HFFc6 (cell line): ENCODE measurements around the gene DGKE. TPM values are rescaled to one million over a fixed set of nuclear protein-coding genes. Genes with fewer than 3 reads are reported as not detected.
A peak's percentile ranks its signal among the peaks of the same experiment; 100 is the strongest.

ENCODE experiments used
- DNase-seq: peaks from one replicate; pipeline ENCODE4 v3.0.0-alpha.2; 2018
- H3K27ac Mint-ChIP-seq: 2 replicates; pipeline ENCODE4 v1.8.0; 2020; ENCODE audit warnings: mild to moderate bottlenecking, mixed read lengths
- H3K27me3 Mint-ChIP-seq: 2 replicates; pipeline ENCODE4 v1.8.0; 2021; ENCODE audit warnings: mild to moderate bottlenecking, moderate library complexity, mixed read lengths; ENCODE audit not compliant: insufficient read depth
- H3K36me3 Mint-ChIP-seq: 2 replicates; pipeline ENCODE4 v1.8.0; 2021; ENCODE audit warnings: low read depth, mixed read lengths
- H3K4me1 Mint-ChIP-seq: 2 replicates; pipeline ENCODE4 v1.8.0; 2020; ENCODE audit warnings: low read depth, mixed read lengths
- H3K4me3 Mint-ChIP-seq: 2 replicates; pipeline ENCODE4 v1.8.0; 2020; ENCODE audit warnings: mild to moderate bottlenecking, moderate library complexity, mixed read lengths
- H3K9me3 Mint-ChIP-seq: 2 replicates; pipeline ENCODE4 v1.8.0; 2020; ENCODE audit warnings: mild to moderate bottlenecking, mixed read lengths
- total RNA-seq, 6 experiments: library from RNA; stranded (reverse); fragmentation: NEBNext Ultra II Directional; extraction: Animal tissue kit (Norgen Biotek cat#: 25700); gene quantifications; 2 replicates in 1 of 6; 3 replicates in 5 of 6; pipeline ENCODE4 v1.2.3, GENCODE V29; 2021
- TF ChIP-seq, protein P1 (sequence below): fragments of 200-600 bp; sonication (generic); IDR thresholded peaks from 2 replicates; pipeline ENCODE4 v1.5.0; 2021; ENCODE audit warnings: antibody characterized with exemption, mild to moderate bottlenecking

DGKE gene
- total RNA-seq, 6 experiments from 2014 or later = 5.9 to 9.3 (median 7.6) TPM

DNA sequence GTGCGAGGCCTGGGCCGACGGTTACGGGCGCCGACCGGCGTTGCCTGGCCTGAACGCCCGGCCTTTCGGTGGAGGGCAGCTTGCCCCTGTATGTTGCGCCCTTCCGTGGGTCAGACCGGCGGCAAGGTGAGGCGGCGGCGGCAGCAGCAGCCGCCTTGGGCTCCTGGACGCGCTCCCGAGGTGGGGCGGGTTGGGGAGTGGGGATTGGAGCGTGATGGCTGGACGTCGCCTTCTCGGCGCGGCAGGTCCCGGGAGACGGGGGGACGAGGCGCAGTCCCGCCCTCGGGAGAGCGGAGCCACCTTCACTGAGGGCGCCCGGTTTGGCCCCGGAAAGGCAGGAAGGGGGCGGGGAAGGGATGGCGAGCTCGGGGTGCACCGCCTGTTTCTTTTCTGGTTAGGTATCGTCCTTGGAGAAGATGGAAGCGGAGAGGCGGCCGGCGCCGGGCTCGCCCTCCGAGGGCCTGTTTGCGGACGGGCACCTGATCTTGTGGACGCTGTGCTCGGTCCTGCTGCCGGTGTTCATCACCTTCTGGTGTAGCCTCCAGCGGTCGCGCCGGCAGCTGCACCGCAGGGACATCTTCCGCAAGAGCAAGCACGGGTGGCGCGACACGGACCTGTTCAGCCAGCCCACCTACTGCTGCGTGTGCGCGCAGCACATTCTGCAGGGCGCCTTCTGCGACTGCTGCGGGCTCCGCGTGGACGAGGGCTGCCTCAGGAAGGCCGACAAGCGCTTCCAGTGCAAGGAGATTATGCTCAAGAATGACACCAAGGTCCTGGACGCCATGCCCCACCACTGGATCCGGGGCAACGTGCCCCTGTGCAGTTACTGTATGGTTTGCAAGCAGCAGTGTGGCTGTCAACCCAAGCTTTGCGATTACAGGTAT lies 671 bp downstream of the DGKE start:
- DNase-seq = peak; percentile 22
- Mint-ChIP-seq H3K27ac (peak overlapping the region; percentile 66), H3K27me3 (no peaks in the 10 kb centered on the region; the same call in 1 of the 2 replicates), H3K4me3 (peak overlapping the region; percentile 91), H3K4me1 (peaks cover 65% of the 10 kb centered on the region), H3K36me3 (peaks cover 20% of the 10 kb centered on the region; the same call in 1 of the 2 replicates), H3K9me3 (no peaks in the 10 kb centered on the region)
- TF ChIP-seq, protein P1, sequence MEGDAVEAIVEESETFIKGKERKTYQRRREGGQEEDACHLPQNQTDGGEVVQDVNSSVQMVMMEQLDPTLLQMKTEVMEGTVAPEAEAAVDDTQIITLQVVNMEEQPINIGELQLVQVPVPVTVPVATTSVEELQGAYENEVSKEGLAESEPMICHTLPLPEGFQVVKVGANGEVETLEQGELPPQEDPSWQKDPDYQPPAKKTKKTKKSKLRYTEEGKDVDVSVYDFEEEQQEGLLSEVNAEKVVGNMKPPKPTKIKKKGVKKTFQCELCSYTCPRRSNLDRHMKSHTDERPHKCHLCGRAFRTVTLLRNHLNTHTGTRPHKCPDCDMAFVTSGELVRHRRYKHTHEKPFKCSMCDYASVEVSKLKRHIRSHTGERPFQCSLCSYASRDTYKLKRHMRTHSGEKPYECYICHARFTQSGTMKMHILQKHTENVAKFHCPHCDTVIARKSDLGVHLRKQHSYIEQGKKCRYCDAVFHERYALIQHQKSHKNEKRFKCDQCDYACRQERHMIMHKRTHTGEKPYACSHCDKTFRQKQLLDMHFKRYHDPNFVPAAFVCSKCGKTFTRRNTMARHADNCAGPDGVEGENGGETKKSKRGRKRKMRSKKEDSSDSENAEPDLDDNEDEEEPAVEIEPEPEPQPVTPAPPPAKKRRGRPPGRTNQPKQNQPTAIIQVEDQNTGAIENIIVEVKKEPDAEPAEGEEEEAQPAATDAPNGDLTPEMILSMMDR = 0 out of 2 replicates have a peak, but pooled peaks have one; percentile 13

DNA sequence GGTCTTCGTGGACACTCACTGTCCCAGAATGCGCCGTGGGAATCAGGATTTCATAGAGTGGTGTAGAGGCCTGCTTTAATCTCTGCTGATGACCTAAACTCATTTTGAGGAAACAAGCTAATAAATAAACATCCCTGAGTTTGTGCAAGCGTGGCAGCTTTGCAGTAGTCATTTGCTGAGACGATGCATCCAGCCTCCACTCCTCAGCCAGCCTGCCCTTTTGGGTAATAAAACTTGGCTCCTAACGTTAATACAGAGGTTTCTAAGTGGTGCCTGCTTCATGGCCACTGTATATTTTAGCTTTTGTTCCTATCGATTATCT lies 1.3 kb downstream of the DGKE start:
- Mint-ChIP-seq H3K36me3 (peaks cover 20% of the 10 kb centered on the region; the same call in 1 of the 2 replicates), H3K9me3 (no peaks in the 10 kb centered on the region), H3K27ac (peak overlapping the region; percentile 66), H3K4me1 (peaks cover 65% of the 10 kb centered on the region), H3K4me3 (peak overlapping the region; percentile 91), H3K27me3 (no peaks in the 10 kb centered on the region; the same call in 1 of the 2 replicates)
- no peak for DNase-seq
- TF ChIP-seq, protein P1 = no peak

DNA sequence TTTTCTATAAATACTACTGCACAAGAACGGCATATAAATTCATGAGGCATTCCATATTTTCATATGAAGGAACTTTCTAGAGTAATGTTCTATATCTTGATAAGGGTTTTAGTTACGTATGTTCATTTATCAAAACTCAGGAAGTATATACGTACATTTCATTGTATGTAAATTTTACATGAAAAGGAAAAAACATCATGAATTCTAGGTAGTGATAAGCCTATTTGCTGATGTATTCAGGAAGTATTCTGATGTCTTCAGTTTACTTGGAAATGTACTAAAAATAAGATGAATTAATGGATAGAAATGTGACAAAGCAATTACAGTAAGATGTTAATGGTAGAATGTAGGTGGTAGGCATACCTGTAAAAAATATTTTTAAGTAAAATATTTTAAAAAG lies 4.7 kb downstream of the DGKE start:
- Mint-ChIP-seq H3K4me1 (peaks cover 37% of the 10 kb centered on the region), H3K27ac (no peak overlapping the region), H3K4me3 (no peak overlapping the region), H3K27me3 (no peaks in the 10 kb centered on the region; the same call in 1 of the 2 replicates), H3K36me3 (peaks cover 6% of the 10 kb centered on the region; the same call in 1 of the 2 replicates), H3K9me3 (no peaks in the 10 kb centered on the region)
- TF ChIP-seq, protein P1 = no peak
- no peak for DNase-seq

DNA sequence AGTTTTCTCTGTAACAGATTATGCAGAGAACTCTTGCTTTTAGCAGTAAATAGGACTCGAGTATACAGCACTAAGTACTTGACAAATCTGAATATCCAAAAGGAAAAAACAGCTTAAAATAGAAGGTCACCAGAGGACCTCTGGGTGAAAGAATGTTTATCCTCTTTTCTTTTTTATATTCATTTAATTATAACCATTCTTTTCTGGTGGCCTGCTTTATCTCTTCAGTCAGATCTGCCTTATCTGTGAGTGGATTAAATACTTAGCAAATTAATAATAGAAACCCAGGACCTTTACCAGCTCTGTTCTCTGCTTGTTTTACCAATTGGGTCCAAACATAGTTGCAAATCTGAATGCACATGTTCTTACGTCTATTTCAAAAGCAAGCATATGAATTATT lies 8.6 kb downstream of the DGKE start:
- TF ChIP-seq, protein P1 = no peak
- Mint-ChIP-seq H3K36me3 (peaks cover 8% of the 10 kb centered on the region; the same call in 1 of the 2 replicates), H3K27ac (no peak overlapping the region), H3K9me3 (no peaks in the 10 kb centered on the region), H3K4me1 (peaks cover 10% of the 10 kb centered on the region), H3K27me3 (no peaks in the 10 kb centered on the region), H3K4me3 (no peak overlapping the region)
- no peak for DNase-seq

DNA sequence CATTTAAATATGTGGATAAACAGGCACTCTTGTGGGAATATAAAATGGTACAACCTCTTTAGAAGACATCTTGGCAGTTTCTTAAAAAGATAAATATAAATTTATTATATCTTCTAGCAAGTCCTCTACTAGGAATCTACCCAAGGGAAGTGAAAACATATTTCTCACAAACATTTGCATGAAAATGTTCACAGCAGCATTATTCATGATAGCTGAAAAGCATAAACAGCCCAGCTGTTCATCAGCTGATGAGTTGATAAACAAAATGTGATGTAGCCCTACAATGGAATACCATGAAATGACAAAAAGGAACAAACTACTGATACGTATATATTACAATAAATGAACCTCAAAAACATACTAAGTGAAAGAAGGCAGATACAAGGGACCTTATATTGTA lies 12.0 kb downstream of the DGKE start:
- no peak overlapping the region for H3K4me3 Mint-ChIP-seq

More for the DNA sequence above, 12.0 kb downstream of the DGKE start:
- no peaks in the 10 kb centered on the region for H3K4me1 Mint-ChIP-seq
- TF ChIP-seq, protein P1 = no peak
- no peak for DNase-seq
- H3K27me3 Mint-ChIP-seq = no peaks in the 10 kb centered on the region
- H3K36me3 Mint-ChIP-seq = peaks cover 14% of the 10 kb centered on the region; the same call in 1 of the 2 replicates
- H3K9me3 Mint-ChIP-seq = no peaks in the 10 kb centered on the region
- H3K27ac Mint-ChIP-seq = no peak overlapping the region
